Vagina (tissue), 2 donors: ENCODE data around the gene PLSCR1.
A peak's percentile ranks its signal among the peaks of the same experiment; 100 is the strongest.

ENCODE experiments used
- POLR2A ChIP-seq, 2 donors: fragments of 450-650 bp; IDR thresholded peaks; one replicate each; pipeline ENCODE4 v1.6.1; 2017; ENCODE audit warnings: antibody characterized with exemption in 2 of 2, mild to moderate bottlenecking in 2 of 2, moderate library complexity in 2 of 2
- TF ChIP-seq, protein P1 (sequence below), 3 experiments: fragments of 450-650 bp in 2 of 3; fragments of 200-600 bp in 1 of 3; sonication (generic) in 1 of 3; IDR thresholded peaks; one replicate each; pipeline ENCODE4 v1.5.1; 2017 to 2019; ENCODE audit warnings: antibody characterized with exemption in 3 of 3, mild to moderate bottlenecking in 2 of 3, moderate library complexity in 2 of 3

GRCh38 chr3:146577662-146578061 is 33.3 kb upstream of the PLSCR1 start:
- no peak for TF ChIP-seq POLR2A (IDR thresholded peaks at IDR 0.05)
- TF ChIP-seq, protein P1, sequence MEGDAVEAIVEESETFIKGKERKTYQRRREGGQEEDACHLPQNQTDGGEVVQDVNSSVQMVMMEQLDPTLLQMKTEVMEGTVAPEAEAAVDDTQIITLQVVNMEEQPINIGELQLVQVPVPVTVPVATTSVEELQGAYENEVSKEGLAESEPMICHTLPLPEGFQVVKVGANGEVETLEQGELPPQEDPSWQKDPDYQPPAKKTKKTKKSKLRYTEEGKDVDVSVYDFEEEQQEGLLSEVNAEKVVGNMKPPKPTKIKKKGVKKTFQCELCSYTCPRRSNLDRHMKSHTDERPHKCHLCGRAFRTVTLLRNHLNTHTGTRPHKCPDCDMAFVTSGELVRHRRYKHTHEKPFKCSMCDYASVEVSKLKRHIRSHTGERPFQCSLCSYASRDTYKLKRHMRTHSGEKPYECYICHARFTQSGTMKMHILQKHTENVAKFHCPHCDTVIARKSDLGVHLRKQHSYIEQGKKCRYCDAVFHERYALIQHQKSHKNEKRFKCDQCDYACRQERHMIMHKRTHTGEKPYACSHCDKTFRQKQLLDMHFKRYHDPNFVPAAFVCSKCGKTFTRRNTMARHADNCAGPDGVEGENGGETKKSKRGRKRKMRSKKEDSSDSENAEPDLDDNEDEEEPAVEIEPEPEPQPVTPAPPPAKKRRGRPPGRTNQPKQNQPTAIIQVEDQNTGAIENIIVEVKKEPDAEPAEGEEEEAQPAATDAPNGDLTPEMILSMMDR (IDR thresholded peaks at IDR 0.05) = peak in 2 of 3 experiments; percentile 41 to 43
